ENCODE data around the gene NFASC. TPM values are rescaled to one million over a fixed set of nuclear protein-coding genes. Genes with fewer than 3 reads are reported as not detected.
A peak's percentile ranks its signal among the peaks of the same experiment; 100 is the strongest.

NFASC gene
- polyA plus RNA-seq, 1 donor from 2014 or later, result 0.50 TPM

DNA sequence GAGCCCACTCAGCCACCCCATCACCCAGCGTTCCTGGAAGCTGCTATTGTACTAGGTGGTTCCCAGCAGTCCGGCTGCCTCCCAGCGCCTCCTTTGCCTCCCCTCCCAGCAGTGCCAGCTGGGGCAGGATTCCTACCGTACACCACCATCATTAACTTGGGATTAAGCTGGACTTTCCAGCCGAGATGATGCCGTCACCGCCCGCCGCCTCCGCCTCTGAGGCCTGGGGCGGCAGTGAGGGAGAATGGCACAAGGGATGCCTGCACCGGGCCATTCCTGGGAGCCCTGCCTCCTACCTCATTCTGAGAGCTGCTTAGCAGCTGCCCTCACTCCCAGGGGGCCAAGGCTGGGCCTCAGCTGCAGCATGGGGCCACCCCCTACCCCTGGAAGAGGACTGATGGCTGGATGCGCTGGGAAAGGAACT, 185.5 kb downstream of the NFASC start:
- no peak overlapping the region for H3K4me3 Mint-ChIP-seq
- peaks cover 0 to 1% (median 0%) of the 10 kb centered on the region in 3 donors for H3K4me1 Mint-ChIP-seq
- H3K27ac Mint-ChIP-seq, result no peak overlapping the region
- H3K27me3 Mint-ChIP-seq, result peaks cover 6% of the 10 kb centered on the region
- H3K9me3 Mint-ChIP-seq, result no peaks in the 10 kb centered on the region
- peaks cover 2% of the 10 kb centered on the region for H3K36me3 Mint-ChIP-seq

DNA sequence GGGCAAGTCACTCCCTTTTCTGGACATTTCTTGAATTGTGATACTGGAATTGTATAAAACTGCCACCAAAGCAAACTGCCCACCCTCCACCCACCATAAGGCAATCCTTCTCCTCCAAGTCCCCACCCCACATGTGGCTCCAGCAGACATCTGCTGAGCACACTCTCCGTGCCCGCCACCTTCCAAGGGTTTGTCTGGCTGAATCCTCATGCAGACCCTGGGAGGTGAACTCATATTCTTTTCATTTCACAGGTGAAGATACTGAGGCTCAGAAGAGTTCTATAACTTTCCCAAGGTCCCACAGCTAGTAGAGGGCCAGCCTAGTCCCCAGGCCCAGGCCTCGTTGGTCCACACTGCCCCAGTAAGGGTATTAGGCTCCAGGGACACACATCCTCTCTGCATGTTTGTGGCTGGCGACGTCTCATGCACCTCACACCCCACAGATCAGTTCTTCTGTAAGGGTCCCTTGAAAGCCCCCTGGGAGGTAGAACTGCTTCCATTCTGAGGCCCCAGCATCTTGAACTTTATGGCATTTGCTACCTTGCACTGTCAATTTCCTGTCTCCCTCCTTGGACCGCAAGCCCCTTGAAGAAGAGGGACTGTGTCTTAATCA, 186.4 kb downstream of the NFASC start:
- Mint-ChIP-seq H3K4me1 (peaks cover 0 to 4% (median 0%) of the 10 kb centered on the region in 3 donors), H3K36me3 (peaks cover 2% of the 10 kb centered on the region), H3K9me3 (no peaks in the 10 kb centered on the region), H3K27ac (no peak overlapping the region), H3K27me3 (peaks cover 6% of the 10 kb centered on the region), H3K4me3 (no peak overlapping the region)

DNA sequence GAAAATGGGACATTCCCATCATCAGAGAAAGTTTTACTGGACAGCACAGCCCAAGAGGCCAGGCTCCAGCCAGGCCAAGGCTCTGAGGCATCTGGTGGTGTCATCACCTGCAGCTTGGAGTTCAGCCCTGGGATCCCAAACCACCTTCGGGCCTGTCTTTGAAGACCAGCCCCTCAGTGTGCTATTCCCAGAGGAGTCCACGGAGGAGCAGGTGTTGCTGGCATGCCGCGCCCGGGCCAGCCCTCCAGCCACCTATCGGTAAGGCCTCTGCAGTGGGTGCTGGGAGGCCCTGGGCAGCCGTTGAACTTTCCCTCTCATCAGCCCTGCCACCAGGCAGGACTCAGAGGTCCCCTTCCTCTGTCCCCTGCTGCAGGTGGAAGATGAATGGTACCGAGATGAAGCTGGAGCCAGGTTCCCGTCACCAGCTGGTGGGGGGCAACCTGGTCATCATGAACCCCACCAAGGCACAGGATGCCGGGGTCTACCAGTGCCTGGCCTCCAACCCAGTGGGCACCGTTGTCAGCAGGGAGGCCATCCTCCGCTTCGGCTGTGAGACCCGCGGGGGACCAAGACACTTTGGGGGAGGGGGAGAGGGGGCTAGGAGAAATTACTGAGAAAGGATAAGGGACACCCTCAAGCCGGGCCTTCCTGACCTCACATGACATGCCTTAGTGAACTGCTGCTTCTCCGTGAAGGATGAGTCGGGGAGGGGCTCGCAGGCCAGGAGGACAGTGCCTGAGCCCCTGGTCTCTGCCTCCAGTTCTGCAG, 187.3 kb downstream of the NFASC start:
- H3K9me3 Mint-ChIP-seq, result no peaks in the 10 kb centered on the region
- peaks cover 6% of the 10 kb centered on the region for H3K27me3 Mint-ChIP-seq
- H3K4me1 Mint-ChIP-seq, result peaks cover 0 to 4% (median 0%) of the 10 kb centered on the region in 3 donors
- H3K27ac Mint-ChIP-seq, result no peak overlapping the region
- peaks cover 2% of the 10 kb centered on the region for H3K36me3 Mint-ChIP-seq
- H3K4me3 Mint-ChIP-seq, result no peak overlapping the region

DNA sequence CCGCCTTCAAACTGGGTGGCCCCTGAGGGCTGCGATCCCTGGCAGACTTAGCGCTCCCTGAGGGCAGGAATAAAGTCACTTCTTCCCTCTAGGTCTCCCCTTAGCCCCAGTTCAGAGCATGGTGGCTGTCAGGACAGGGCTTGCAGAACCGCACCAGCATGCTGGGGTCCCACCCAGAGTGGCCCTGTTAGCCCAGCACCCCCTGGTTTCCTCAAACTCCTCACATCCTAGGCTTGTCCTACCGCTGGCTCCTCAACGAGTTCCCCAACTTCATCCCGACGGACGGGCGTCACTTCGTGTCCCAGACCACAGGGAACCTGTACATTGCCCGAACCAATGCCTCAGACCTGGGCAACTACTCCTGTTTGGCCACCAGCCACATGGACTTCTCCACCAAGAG, 188.2 kb downstream of the NFASC start:
- Mint-ChIP-seq H3K4me3 (no peak overlapping the region), H3K27ac (no peak overlapping the region), H3K27me3 (peaks cover 6% of the 10 kb centered on the region), H3K9me3 (no peaks in the 10 kb centered on the region), H3K36me3 (peaks cover 4% of the 10 kb centered on the region), H3K4me1 (peaks cover 0 to 4% (median 0%) of the 10 kb centered on the region in 3 donors)

DNA sequence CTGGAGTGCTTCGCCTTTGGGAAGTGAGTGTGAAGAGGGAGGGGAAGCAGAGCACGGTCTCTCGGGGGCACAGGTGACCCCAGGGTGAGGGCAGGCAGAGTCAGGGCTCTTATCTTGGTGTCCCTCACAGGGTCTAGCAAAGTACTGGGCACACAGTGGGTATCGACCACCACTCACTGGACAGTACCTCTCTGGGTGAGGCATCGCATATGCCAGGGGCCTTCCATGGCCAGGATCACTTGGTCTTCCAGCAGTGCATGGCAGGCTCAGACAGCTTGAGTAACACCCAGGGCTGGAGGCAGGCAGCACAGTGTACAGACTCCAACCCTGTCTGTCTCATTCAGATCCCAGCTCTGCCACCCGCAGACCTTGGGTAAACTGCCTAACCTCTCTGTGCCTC, 189.0 kb downstream of the NFASC start:
- Mint-ChIP-seq H3K4me3 (no peak overlapping the region), H3K9me3 (no peaks in the 10 kb centered on the region), H3K36me3 (peaks cover 5% of the 10 kb centered on the region), H3K4me1 (peaks cover 0 to 4% (median 0%) of the 10 kb centered on the region in 3 donors), H3K27ac (no peak overlapping the region), H3K27me3 (peaks cover 6% of the 10 kb centered on the region)

DNA sequence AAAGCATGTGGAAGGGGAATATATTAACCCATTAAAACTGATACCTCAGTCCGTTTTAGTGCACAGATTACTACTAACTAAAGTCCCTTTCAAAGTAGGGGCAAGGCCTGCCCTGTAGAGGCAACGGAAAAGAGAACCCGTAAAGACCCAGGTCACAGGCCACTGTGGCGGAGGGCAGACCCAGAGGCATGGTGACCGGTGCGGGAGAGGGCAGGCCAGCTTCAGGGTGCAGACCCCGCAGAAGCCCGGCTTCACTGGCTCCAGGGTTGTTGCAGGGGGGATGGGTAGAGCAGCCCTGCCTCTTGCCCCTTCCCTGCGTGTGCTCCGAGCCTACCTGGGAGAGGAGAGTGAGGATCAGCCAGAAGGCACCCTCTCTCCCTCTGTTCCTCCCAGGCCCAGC, 190.1 kb downstream of the NFASC start:
- H3K27ac Mint-ChIP-seq, result no peak overlapping the region
- peaks cover 2% of the 10 kb centered on the region for H3K27me3 Mint-ChIP-seq
- H3K4me3 Mint-ChIP-seq, result no peak overlapping the region
- H3K36me3 Mint-ChIP-seq, result peaks cover 4% of the 10 kb centered on the region
- H3K9me3 Mint-ChIP-seq, result no peaks in the 10 kb centered on the region
- H3K4me1 Mint-ChIP-seq, result peaks cover 0 to 4% (median 0%) of the 10 kb centered on the region in 3 donors

DNA sequence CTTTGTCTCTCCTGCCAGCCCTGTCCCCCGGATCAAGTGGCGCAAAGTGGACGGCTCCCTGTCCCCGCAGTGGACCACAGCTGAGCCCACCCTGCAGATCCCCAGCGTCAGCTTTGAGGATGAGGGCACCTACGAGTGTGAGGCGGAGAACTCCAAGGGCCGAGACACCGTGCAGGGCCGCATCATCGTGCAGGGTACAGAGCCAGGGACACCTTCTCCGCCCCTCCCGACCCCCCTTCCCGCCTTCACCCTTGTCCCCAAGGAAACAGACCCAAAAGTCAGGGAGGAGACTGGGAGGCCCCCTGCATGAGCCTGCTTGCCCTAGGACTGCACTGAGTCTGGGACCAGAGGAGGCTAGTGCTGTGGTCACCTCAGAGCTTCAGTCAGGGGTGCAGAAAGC, 190.6 kb downstream of the NFASC start:
- peaks cover 0 to 4% (median 0%) of the 10 kb centered on the region in 3 donors for H3K4me1 Mint-ChIP-seq
- peaks cover 3% of the 10 kb centered on the region for H3K27me3 Mint-ChIP-seq

DNA sequence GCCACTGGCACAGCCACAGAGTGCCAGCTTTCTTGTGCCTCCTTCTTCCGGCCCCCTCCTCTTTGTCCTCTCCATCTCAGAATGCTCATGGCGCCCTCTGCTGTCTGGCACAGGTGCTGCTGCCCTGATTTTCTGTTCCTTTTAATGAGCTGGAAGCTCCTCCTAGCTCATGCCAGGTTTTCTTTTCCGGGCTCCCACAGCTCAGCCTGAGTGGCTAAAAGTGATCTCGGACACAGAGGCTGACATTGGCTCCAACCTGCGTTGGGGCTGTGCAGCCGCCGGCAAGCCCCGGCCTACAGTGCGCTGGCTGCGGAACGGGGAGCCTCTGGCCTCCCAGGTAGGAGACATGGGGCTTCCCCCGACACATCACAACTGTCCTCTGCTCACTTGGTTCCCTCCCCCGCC, 191.0 kb downstream of the NFASC start:
- Mint-ChIP-seq H3K27ac (peak overlapping the region in 1 of 3 donors; percentile 31), H3K4me3 (no peak overlapping the region)

More for the DNA sequence above, 190.6 kb downstream of the NFASC start:
- no peaks in the 10 kb centered on the region for H3K9me3 Mint-ChIP-seq
- peaks cover 2% of the 10 kb centered on the region for H3K36me3 Mint-ChIP-seq
- H3K27ac Mint-ChIP-seq, result no peak overlapping the region
- no peak overlapping the region for H3K4me3 Mint-ChIP-seq

DNA sequence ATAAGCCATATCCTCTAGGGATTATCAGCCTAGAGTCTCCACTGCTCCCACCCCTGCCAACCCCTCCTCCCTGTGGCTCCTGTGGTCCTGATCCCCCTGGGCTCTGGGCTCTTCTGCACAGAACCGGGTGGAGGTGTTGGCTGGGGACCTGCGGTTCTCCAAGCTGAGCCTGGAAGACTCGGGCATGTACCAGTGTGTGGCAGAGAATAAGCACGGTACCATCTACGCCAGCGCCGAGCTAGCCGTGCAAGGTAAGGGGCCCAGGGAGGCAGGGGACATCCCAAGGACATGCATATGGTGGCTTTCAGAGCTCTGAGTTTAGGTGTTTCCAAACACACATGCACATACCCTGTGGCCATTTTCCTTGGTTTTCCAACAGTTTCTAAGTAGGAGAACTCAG, 191.7 kb downstream of the NFASC start:
- peaks cover 0 to 3% (median 0%) of the 10 kb centered on the region in 3 donors for H3K4me1 Mint-ChIP-seq
- H3K27ac Mint-ChIP-seq, result no peak overlapping the region
- H3K9me3 Mint-ChIP-seq, result no peaks in the 10 kb centered on the region
- H3K36me3 Mint-ChIP-seq, result peaks cover 4% of the 10 kb centered on the region
- no peak overlapping the region for H3K4me3 Mint-ChIP-seq
- peaks cover 4% of the 10 kb centered on the region for H3K27me3 Mint-ChIP-seq

More for the DNA sequence above, 191.0 kb downstream of the NFASC start:
- H3K36me3 Mint-ChIP-seq, result peaks cover 3% of the 10 kb centered on the region
- H3K27me3 Mint-ChIP-seq, result peaks cover 4% of the 10 kb centered on the region
- peaks cover 0 to 3% (median 0%) of the 10 kb centered on the region in 3 donors for H3K4me1 Mint-ChIP-seq
- H3K9me3 Mint-ChIP-seq, result no peaks in the 10 kb centered on the region

DNA sequence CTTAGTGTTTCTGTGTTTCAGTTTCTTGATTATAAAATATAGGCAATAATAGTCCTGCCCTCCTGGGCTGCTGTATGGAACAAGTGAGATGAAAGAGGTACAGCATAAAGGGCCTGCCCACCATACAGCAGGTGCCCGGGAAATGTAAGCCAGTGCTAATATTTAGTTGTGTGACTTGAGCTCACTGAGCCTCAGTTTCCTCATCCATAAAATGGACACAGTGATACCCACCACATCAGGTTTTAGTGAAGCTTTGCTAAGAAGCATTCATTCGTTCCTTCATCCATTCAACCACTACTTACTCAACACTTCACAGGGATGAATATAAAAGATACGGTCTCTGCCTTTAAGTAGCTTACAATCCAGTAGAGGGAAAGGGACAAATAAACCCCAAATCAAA, 192.2 kb downstream of the NFASC start:
- no peak overlapping the region for H3K27ac Mint-ChIP-seq
- peaks cover 0 to 3% (median 0%) of the 10 kb centered on the region in 3 donors for H3K4me1 Mint-ChIP-seq
- no peak overlapping the region for H3K4me3 Mint-ChIP-seq
- peaks cover 4% of the 10 kb centered on the region for H3K36me3 Mint-ChIP-seq
- peaks cover 4% of the 10 kb centered on the region for H3K27me3 Mint-ChIP-seq
- no peaks in the 10 kb centered on the region for H3K9me3 Mint-ChIP-seq

DNA sequence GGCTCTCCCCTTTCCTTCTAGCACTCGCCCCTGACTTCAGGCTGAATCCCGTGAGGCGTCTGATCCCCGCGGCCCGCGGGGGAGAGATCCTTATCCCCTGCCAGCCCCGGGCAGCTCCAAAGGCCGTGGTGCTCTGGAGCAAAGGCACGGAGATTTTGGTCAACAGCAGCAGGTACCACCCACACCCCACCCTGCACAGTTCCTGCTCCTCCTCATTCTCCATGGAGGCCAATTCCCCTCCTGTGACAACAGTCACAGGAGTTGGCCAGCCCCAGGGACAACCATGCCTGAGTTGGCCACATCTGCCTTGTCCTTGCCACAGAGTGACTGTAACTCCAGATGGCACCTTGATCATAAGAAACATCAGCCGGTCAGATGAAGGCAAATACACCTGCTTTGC, 193.6 kb downstream of the NFASC start:
- Mint-ChIP-seq H3K4me3 (no peak overlapping the region), H3K4me1 (peaks cover 0 to 3% (median 0%) of the 10 kb centered on the region in 3 donors), H3K27me3 (peaks cover 2% of the 10 kb centered on the region), H3K36me3 (peaks cover 4% of the 10 kb centered on the region), H3K9me3 (no peaks in the 10 kb centered on the region), H3K27ac (no peak overlapping the region)

DNA sequence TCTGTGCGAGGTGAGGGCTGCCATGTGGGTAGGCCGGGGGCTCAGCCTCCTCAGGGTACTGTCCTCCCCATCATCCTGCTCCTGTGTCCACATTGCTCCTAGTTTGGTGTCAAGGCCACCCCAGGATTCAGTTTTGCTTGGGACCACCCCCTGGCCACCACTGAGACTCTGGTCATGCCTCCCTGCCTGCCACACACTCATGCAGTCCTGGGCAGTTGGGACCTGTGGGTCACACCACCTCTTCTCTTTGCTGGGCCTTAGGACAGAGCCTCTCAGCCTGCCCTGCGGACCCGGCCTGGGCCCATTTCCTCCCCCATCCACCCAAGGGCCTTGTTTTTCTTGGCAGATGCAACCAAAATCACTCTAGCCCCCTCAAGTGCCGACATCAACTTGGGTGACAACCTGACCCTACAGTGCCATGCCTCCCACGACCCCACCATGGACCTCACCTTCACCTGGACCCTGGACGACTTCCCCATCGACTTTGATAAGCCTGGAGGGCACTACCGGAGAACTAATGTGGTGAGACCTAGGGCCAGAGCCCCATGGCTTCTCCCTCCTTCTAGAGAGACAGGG, 194.2 kb downstream of the NFASC start:
- no peak overlapping the region for H3K27ac Mint-ChIP-seq
- peaks cover 0 to 3% (median 0%) of the 10 kb centered on the region in 3 donors for H3K4me1 Mint-ChIP-seq
- H3K4me3 Mint-ChIP-seq, result no peak overlapping the region
- H3K9me3 Mint-ChIP-seq, result no peaks in the 10 kb centered on the region
- peaks cover 2% of the 10 kb centered on the region for H3K27me3 Mint-ChIP-seq
- peaks cover 4% of the 10 kb centered on the region for H3K36me3 Mint-ChIP-seq

DNA sequence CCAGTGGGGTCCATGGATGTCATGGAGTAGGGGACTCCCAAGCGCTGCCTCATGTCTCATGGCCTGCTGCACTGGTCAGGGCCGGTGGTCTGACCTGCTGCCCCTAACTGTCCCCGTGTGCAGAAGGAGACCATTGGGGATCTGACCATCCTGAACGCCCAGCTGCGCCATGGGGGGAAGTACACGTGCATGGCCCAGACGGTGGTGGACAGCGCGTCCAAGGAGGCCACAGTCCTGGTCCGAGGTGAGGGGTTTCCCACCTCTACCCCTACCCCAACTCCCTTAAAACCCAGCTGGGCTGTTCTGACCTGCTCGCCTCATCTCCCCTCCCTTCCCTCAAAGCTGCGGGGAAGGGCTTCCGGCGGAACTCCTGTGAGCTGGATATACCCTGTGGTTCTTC, 195.0 kb downstream of the NFASC start:
- Mint-ChIP-seq H3K27ac (no peak overlapping the region), H3K36me3 (peaks cover 4% of the 10 kb centered on the region), H3K4me1 (peaks cover 0 to 3% (median 0%) of the 10 kb centered on the region in 3 donors), H3K9me3 (no peaks in the 10 kb centered on the region), H3K4me3 (no peak overlapping the region), H3K27me3 (peaks cover 2% of the 10 kb centered on the region)

DNA sequence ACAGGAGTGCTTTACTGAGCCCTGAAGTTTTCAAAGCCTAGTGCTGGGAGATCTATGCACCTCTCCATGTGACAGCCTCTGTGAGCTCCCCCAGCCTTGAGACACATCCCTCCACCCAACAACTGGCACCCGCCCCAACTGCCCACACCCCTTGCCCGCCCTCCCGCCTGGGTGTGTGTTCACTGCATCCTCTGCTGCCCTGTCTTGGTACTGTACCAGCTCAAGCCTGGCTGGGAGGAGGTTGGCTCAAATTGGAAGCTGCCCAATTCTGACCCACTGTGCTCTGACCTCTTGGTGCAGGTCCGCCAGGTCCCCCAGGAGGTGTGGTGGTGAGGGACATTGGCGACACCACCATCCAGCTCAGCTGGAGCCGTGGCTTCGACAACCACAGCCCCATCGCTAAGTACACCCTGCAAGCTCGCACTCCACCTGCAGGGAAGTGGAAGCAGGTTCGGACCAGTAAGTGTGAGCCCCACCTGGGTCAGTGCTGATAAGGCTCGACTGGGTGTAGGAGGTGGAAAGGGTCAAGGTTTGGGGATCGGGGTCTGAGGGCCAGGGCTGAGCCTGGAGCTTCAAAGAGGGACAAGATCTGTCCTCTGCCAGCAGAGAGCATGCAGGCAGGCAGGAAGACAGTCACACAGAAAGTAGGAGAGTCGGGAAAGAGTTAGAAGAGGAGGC, 195.6 kb downstream of the NFASC start:
- H3K4me3 Mint-ChIP-seq, result no peak overlapping the region
- peaks cover 2% of the 10 kb centered on the region for H3K27me3 Mint-ChIP-seq
- H3K27ac Mint-ChIP-seq, result no peak overlapping the region
- peaks cover 0 to 3% (median 0%) of the 10 kb centered on the region in 3 donors for H3K4me1 Mint-ChIP-seq
- H3K36me3 Mint-ChIP-seq, result peaks cover 6% of the 10 kb centered on the region
- no peaks in the 10 kb centered on the region for H3K9me3 Mint-ChIP-seq

DNA sequence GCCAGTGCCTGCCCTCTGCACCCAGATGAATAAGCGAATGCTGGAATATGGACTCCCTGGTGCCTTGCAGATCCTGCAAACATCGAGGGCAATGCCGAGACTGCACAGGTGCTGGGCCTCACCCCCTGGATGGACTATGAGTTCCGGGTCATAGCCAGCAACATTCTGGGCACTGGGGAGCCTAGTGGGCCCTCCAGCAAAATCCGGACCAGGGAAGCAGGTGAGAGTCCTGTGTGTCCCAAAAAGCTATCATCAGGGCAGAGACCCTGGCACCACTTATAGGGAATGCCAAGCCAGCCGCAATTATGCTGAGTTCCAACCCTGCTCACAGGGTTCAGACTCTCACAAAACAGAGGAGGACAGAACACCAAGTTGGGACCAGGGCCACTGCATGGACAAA, 196.4 kb downstream of the NFASC start:
- Mint-ChIP-seq H3K4me3 (no peak overlapping the region), H3K4me1 (no peaks in the 10 kb centered on the region), H3K9me3 (no peaks in the 10 kb centered on the region), H3K27me3 (peaks cover 2% of the 10 kb centered on the region), H3K36me3 (peaks cover 6% of the 10 kb centered on the region), H3K27ac (no peak overlapping the region)
